Neural crest cell (in vitro differentiated cells): ENCODE measurements around the gene MGAT3. TPM values are rescaled to one million over a fixed set of nuclear protein-coding genes. Genes with fewer than 3 reads are reported as not detected.
"Not testable (repeated sequence)": the region's sequence is repeated elsewhere in the genome, so short reads cannot be mapped to it uniquely, and the experiment has no call there.

ENCODE experiments used
- DNase-seq: peaks from one replicate; pipeline ENCODE4 v3.0.0; 2021; ENCODE audit warnings: low read depth, mixed read lengths, low spot score
- H3K27ac Mint-ChIP-seq: one replicate; pipeline ENCODE4 v1.8.0; 2021; ENCODE audit warnings: mild to moderate bottlenecking, mixed read lengths; ENCODE audit not compliant: unreplicated experiment
- H3K27me3 Mint-ChIP-seq: 2 replicates; pipeline ENCODE4 v1.8.0; 2021; ENCODE audit warnings: low read depth, mild to moderate bottlenecking, mixed read lengths
- H3K36me3 Mint-ChIP-seq: 2 replicates; pipeline ENCODE4 v1.8.0; 2021; ENCODE audit warnings: low read depth, mild to moderate bottlenecking, mixed read lengths
- H3K4me1 Mint-ChIP-seq: 2 replicates; pipeline ENCODE4 v1.8.0; 2021; ENCODE audit warnings: mixed read lengths
- H3K4me3 Mint-ChIP-seq: one replicate; pipeline ENCODE4 v1.8.0; 2021; ENCODE audit warnings: mild to moderate bottlenecking, mixed read lengths
- H3K9me3 Mint-ChIP-seq: 2 replicates; pipeline ENCODE4 v1.8.0; 2021; ENCODE audit warnings: mixed read lengths
- total RNA-seq: library from RNA; stranded (reverse); gene quantifications from 2 replicates; pipeline ENCODE4 v1.2.1, GENCODE V29; 2021
- TF ChIP-seq, protein P1 (sequence below): fragments of 200-600 bp; sonication (generic); conservative IDR thresholded peaks from 2 replicates; pipeline ENCODE4 v1.5.0; 2021; ENCODE audit warnings: antibody characterized with exemption, mild to moderate bottlenecking

MGAT3 gene
- total RNA-seq, 1 donor from 2014 or later: 20.3 TPM

DNA sequence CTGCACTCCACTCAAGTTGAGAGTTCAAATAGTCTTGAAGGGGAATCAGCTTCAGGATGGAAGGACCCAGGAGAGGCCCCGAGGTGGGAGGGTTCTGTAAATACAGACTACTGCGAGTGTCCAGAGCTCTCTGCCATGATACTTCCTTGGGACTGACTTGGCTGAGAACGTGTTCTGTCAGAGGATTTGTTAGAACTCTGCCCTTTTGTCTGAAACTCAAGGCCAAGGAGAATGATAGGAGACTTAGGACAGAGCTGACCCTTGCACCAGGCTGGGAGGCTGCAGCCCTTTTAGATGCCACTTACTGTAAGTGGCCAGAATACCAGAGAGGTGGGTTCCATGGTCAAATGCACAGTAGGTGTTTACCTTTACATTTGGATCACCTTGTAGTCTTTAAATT, 60.7 kb downstream of the MGAT3 start:
- peaks cover 34% of the 10 kb centered on the region for H3K4me1 Mint-ChIP-seq
- peaks cover 2% of the 10 kb centered on the region for H3K9me3 Mint-ChIP-seq
- no peak overlapping the region for H3K27ac Mint-ChIP-seq
- TF ChIP-seq, protein P1, sequence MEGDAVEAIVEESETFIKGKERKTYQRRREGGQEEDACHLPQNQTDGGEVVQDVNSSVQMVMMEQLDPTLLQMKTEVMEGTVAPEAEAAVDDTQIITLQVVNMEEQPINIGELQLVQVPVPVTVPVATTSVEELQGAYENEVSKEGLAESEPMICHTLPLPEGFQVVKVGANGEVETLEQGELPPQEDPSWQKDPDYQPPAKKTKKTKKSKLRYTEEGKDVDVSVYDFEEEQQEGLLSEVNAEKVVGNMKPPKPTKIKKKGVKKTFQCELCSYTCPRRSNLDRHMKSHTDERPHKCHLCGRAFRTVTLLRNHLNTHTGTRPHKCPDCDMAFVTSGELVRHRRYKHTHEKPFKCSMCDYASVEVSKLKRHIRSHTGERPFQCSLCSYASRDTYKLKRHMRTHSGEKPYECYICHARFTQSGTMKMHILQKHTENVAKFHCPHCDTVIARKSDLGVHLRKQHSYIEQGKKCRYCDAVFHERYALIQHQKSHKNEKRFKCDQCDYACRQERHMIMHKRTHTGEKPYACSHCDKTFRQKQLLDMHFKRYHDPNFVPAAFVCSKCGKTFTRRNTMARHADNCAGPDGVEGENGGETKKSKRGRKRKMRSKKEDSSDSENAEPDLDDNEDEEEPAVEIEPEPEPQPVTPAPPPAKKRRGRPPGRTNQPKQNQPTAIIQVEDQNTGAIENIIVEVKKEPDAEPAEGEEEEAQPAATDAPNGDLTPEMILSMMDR: no peak
- H3K27me3 Mint-ChIP-seq: peaks cover 19% of the 10 kb centered on the region
- no peak for DNase-seq
- H3K36me3 Mint-ChIP-seq: peaks cover 30% of the 10 kb centered on the region
- H3K4me3 Mint-ChIP-seq: peak overlapping the region; percentile 67

DNA sequence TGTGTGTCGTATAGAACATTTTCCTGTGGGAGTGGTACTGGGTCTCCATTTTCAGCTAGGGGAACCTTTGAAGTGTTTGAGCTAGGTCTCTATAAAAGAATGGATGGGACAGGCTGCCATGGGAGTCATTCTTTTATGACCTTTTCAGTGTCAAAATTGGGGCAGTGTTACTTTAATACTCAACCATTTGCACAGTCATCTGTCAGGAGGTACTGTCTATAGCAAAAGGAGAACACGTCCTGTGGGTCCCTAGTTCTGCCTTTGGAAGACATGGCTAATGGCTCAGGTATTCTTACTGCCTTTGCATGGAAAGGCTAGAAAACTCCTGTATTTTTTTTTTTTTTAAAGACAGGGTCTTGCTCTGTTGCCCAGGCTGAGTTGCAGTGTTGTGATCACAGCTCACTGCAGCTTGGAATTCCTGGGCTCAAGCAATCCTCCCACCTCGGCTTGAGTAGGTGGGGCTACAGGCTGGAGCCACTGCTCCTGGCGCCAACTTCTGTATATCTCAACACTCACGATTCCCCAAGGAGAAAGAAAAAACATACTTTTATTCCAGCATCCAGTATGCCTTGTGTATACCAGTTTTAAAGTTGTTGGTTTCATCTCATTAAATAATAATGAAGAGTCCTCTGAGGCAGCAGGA, 61.5 kb downstream of the MGAT3 start:
- Mint-ChIP-seq H3K4me3 (peak overlapping the region; percentile 100), H3K4me1 (peaks cover 42% of the 10 kb centered on the region), H3K9me3 (peaks cover 2% of the 10 kb centered on the region), H3K36me3 (peaks cover 38% of the 10 kb centered on the region), H3K27ac (peak overlapping the region; percentile 94), H3K27me3 (peaks cover 27% of the 10 kb centered on the region)
- TF ChIP-seq, protein P1: no peak
- no peak for DNase-seq

DNA sequence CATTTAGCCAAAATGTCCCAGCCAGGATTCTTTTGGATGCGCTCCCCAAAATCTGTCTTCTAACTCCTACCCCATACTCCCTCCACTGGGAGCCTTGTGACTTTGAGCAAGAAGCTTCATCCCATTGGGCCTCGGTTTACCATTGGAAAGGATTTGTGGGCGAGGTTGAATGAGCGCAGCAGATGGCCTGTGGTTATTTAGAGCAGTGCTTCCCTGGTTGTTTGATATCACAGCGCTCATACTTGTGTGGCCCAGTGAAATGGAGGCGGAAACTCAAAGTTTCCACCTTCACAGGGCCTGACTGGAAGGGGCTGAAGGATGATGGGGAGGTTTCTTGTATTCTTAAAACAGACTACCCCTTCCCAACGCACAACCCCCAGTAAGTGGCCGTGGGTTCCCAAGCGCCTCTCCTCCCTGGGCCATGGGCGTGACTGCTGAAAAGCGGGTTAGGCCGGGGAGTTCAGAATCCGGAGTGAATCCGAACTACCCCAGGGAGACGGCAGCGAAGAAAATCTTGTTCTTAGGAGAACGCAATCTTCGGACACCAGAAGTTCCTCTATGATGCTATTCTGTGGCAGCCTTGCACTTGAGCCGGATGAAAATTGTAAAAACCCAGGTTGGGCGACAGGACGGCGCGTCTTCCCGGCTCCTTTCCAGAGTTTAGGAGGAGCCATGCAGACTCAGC, 62.3 kb downstream of the MGAT3 start:
- Mint-ChIP-seq H3K4me3 (peak overlapping the region; percentile 100), H3K9me3 (peaks cover 2% of the 10 kb centered on the region), H3K4me1 (peaks cover 46% of the 10 kb centered on the region), H3K36me3 (peaks cover 41% of the 10 kb centered on the region), H3K27me3 (peaks cover 30% of the 10 kb centered on the region), H3K27ac (peak overlapping the region; percentile 94)
- TF ChIP-seq, protein P1: no peak
- no peak for DNase-seq

DNA sequence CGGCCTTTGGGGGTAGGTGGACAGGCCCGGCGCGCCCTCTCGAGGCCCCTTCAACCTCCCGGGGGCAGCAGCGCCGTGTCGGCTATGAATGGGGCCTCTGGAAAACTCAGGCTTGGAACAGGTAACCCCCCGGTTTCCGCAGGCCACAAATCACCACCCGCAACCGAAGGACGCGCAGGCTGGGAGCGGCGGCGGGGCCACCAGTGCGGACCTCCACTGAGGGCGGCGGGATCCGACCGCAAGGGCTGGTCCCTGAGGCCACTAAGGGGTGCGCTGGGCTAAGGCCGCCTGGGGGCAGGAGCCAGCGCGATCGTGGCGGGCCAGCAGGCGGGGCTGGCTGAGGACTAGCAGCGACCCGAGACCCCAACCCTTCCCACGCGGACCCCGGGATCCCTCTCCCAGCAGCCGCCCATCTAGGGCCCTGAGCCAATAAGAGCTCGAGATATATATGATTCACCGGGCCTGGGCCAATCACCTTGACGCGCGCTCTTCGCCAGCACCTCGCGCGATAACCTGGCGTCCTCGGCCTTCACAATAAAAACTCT, 62.9 kb downstream of the MGAT3 start:
- Mint-ChIP-seq H3K9me3 (peaks cover 2% of the 10 kb centered on the region), H3K4me1 (peaks cover 48% of the 10 kb centered on the region), H3K27ac (peak overlapping the region; percentile 99), H3K4me3 (peak overlapping the region; percentile 100), H3K36me3 (peaks cover 41% of the 10 kb centered on the region), H3K27me3 (peaks cover 32% of the 10 kb centered on the region)
- TF ChIP-seq, protein P1: peak; percentile 44
- peak; percentile 92 for DNase-seq

DNA sequence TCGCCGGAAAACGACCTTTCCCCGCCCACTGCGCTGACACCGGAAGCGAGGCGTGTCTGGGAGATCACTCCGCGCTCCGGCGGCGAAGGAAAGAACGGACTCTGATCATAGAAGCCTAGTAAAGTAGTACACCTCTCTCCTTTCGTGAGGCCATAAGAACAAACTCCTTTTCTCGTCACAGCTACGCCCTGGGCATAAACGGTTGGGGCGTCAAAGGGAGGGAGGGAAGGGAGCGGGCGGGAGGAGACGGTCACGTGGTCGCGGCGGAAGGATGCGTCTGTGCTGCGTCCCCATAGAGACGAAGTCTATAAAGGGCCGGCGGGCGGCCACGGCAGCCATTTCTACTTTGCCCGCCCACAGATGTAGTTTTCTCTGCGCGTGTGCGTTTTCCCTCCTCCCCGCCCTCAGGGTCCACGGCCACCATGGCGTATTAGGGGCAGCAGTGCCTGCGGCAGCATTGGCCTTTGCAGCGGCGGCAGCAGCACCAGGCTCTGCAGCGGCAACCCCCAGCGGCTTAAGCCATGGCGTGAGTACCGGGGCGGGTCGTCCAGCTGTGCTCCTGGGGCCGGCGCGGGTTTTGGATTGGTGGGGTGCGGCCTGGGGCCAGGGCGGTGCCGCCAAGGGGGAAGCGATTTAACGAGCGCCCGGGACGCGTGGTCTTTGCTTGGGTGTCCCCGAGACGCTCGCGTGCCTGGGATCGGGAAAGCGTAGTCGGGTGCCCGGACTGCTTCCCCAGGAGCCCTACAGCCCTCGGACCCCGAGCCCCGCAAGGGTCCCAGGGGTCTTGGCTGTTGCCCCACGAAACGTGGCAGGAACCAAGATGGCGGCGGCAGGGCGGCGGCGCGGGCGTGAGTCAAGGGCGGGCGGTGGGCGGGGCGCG, 63.7 kb downstream of the MGAT3 start, which contains the start of gene ATF4:
Gene ATF4, plus strand, starts transcription at position 337 of the 880 bp plus-strand sequence. CDS start 884 bp downstream, outside the sequence.
- TF ChIP-seq, protein P1: no peak

DNA sequence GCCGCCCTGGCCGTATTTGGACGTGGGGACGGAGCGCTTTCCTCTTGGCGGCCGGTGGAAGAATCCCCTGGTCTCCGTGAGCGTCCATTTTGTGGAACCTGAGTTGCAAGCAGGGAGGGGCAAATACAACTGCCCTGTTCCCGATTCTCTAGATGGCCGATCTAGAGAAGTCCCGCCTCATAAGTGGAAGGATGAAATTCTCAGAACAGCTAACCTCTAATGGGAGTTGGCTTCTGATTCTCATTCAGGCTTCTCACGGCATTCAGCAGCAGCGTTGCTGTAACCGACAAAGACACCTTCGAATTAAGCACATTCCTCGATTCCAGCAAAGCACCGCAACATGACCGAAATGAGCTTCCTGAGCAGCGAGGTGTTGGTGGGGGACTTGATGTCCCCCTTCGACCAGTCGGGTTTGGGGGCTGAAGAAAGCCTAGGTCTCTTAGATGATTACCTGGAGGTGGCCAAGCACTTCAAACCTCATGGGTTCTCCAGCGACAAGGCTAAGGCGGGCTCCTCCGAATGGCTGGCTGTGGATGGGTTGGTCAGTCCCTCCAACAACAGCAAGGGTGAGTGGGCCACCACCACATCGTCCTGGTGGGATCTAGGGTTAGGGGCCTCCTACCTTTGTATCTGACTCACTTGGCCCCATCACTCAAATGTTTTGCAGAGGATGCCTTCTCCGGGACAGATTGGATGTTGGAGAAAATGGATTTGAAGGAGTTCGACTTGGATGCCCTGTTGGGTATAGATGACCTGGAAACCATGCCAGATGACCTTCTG, 64.5 kb downstream of the MGAT3 start:
- Mint-ChIP-seq H3K27ac (peak overlapping the region; percentile 99), H3K27me3 (peaks cover 44% of the 10 kb centered on the region), H3K36me3 (peaks cover 45% of the 10 kb centered on the region), H3K4me3 (peak overlapping the region; percentile 100), H3K4me1 (peaks cover 61% of the 10 kb centered on the region)
- DNase-seq, H3K9me3 Mint-ChIP-seq: not testable (repeated sequence)

More for the DNA sequence above, 63.7 kb downstream of the MGAT3 start, which contains the start of gene ATF4:
- Mint-ChIP-seq H3K27me3 (peaks cover 39% of the 10 kb centered on the region), H3K9me3 (peaks cover 2% of the 10 kb centered on the region), H3K4me1 (peaks cover 55% of the 10 kb centered on the region), H3K36me3 (peaks cover 48% of the 10 kb centered on the region), H3K27ac (peak within 1 kb of the TSS; percentile 99), H3K4me3 (peak within 1 kb of the TSS; percentile 100)
- peak; percentile 86 for DNase-seq

DNA sequence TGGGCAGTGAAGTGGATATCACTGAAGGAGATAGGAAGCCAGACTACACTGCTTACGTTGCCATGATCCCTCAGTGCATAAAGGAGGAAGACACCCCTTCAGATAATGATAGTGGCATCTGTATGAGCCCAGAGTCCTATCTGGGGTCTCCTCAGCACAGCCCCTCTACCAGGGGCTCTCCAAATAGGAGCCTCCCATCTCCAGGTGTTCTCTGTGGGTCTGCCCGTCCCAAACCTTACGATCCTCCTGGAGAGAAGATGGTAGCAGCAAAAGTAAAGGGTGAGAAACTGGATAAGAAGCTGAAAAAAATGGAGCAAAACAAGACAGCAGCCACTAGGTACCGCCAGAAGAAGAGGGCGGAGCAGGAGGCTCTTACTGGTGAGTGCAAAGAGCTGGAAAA, 65.3 kb downstream of the MGAT3 start:
- H3K27me3 Mint-ChIP-seq: peaks cover 44% of the 10 kb centered on the region
- peaks cover 45% of the 10 kb centered on the region for H3K36me3 Mint-ChIP-seq
- H3K27ac Mint-ChIP-seq: peak overlapping the region; percentile 99
- peak overlapping the region; percentile 100 for H3K4me3 Mint-ChIP-seq
- not testable (repeated sequence) for H3K9me3 Mint-ChIP-seq, DNase-seq
- peaks cover 61% of the 10 kb centered on the region for H3K4me1 Mint-ChIP-seq
